ENCODE measurements around the gene CAPG. TPM values are rescaled to one million over a fixed set of nuclear protein-coding genes. Genes with fewer than 3 reads are reported as not detected.

Gene CAPG
- polyA plus RNA-seq, 1 donor (not counting 4 experiments of a cell fraction or from before 2014, with no cell fraction given) = 466 TPM

DNA sequence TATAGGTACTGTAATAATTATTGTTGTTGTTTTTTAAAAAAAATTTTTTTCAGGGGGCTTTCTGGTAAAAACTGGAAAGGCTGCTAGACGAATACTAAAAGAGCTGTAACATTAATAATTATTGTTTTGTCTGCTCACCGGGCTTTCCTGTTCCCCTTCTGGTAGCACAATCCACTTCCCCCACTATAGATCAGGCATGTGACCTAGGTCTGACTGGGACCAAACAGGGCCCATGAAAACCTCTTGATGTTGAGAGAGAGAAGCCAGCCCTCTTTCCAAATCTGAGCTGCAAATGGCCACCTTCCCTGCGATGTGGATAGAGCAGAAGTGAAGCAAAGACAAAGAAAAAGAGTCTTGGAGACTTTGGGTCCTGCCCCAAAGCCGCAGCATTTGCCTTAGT lies 31.7 kb upstream of the CAPG start:
- no peaks in the 10 kb centered on the region for H3K36me3 ChIP-seq (ENCODE audit: control insufficient read depth in 2 of 2, extremely low read depth in 1 of 2, insufficient read depth in 2 of 2, low read length in 2 of 2)
- H3K79me2 ChIP-seq (ENCODE audit: control insufficient read depth, insufficient read depth, low read length) = no peaks in the 10 kb centered on the region
- no peaks in the 10 kb centered on the region for H3K9me3 ChIP-seq (ENCODE audit: control insufficient read depth, low read depth, low read length)
- FAIRE-seq (no peak), DNase-seq (ENCODE audit: low read depth, low spot score) (no peak)
- H3K9me1 ChIP-seq (ENCODE audit: control insufficient read depth, extremely low read depth, insufficient read depth, low read length) = no peaks in the 10 kb centered on the region
- dilution Hi-C loops (cut with MboI; ENCODE audit: extremely low pct_ligation_motif_present, low sequenced_read_pairs) = no loop called here
- no peak overlapping the region for H3K27ac ChIP-seq (ENCODE audit: control insufficient read depth, insufficient read depth, low read length)
- no peaks in the 10 kb centered on the region for H4K20me1 ChIP-seq (ENCODE audit: control insufficient read depth, extremely low read depth, insufficient read depth, low read length)
- no peak overlapping the region for H2AFZ ChIP-seq (ENCODE audit: control insufficient read depth, low read length)
- H3K9ac ChIP-seq (ENCODE audit: control insufficient read depth, extremely low read depth, insufficient read depth, low read length) = no peak overlapping the region
- H3K4me1 ChIP-seq (ENCODE audit: control insufficient read depth, extremely low read depth, insufficient read depth, low read length) = peaks cover 30% of the 10 kb centered on the region
- no peaks in the 10 kb centered on the region for H3K27me3 ChIP-seq (ENCODE audit: control insufficient read depth, extremely low read depth, insufficient read depth, low read length)
- H3K4me2 ChIP-seq (ENCODE audit: control insufficient read depth, extremely low read depth, insufficient read depth, low read depth, low read length) = no peak overlapping the region
- no peak overlapping the region for H3K4me3 ChIP-seq (ENCODE audit: control insufficient read depth in 2 of 3, extremely low read depth in 1 of 3, insufficient read depth in 2 of 3, low read depth in 1 of 3, low read length in 3 of 3)
- TF ChIP-seq EZH2 (IDR thresholded peaks at IDR 0.05; ENCODE audit: low read length) = no peak
- TF ChIP-seq, protein P1, sequence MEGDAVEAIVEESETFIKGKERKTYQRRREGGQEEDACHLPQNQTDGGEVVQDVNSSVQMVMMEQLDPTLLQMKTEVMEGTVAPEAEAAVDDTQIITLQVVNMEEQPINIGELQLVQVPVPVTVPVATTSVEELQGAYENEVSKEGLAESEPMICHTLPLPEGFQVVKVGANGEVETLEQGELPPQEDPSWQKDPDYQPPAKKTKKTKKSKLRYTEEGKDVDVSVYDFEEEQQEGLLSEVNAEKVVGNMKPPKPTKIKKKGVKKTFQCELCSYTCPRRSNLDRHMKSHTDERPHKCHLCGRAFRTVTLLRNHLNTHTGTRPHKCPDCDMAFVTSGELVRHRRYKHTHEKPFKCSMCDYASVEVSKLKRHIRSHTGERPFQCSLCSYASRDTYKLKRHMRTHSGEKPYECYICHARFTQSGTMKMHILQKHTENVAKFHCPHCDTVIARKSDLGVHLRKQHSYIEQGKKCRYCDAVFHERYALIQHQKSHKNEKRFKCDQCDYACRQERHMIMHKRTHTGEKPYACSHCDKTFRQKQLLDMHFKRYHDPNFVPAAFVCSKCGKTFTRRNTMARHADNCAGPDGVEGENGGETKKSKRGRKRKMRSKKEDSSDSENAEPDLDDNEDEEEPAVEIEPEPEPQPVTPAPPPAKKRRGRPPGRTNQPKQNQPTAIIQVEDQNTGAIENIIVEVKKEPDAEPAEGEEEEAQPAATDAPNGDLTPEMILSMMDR (optimal IDR thresholded peaks at IDR 0.05 in 1 of 3, IDR thresholded peaks at IDR 0.05 in 1 of 3, conservative IDR thresholded peaks at IDR 0.05 in 1 of 3; ENCODE audit: extremely low read depth in 1 of 3, insufficient read depth in 2 of 3, low read length in 3 of 3) = no peak

DNA sequence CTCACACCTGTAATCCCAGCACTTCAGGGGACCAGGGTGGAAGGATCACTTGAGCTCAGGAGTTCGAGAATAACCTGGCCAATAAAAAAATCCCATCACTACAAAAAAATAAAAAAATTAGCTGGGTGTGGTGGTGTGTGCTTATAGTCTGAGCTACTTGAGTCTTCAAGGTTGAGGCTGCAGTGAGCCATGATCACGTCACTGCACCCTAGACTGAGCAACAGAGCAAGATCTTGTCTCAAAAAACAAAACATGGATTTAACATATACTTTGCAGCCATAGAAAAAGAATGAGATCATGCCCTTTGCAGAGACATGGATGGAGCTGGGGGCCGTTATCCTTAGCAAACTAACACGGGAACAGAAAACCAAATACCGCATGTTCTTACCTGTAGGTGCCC lies 30.6 kb upstream of the CAPG start:
- Histone ChIP-seq H3K36me3 (ENCODE audit: control insufficient read depth in 2 of 2, extremely low read depth in 1 of 2, insufficient read depth in 2 of 2, low read length in 2 of 2) (no peaks in the 10 kb centered on the region), H3K4me2 (ENCODE audit: control insufficient read depth, extremely low read depth, insufficient read depth, low read depth, low read length) (no peak overlapping the region), H3K27ac (ENCODE audit: control insufficient read depth, insufficient read depth, low read length) (no peak overlapping the region), H2AFZ (ENCODE audit: control insufficient read depth, low read length) (no peak overlapping the region), H3K9me3 (ENCODE audit: control insufficient read depth, low read depth, low read length) (no peaks in the 10 kb centered on the region), H3K79me2 (ENCODE audit: control insufficient read depth, insufficient read depth, low read length) (no peaks in the 10 kb centered on the region), H3K9me1 (ENCODE audit: control insufficient read depth, extremely low read depth, insufficient read depth, low read length) (no peaks in the 10 kb centered on the region), H4K20me1 (ENCODE audit: control insufficient read depth, extremely low read depth, insufficient read depth, low read length) (no peaks in the 10 kb centered on the region), H3K4me1 (ENCODE audit: control insufficient read depth, extremely low read depth, insufficient read depth, low read length) (peaks cover 25% of the 10 kb centered on the region), H3K27me3 (ENCODE audit: control insufficient read depth, extremely low read depth, insufficient read depth, low read length) (no peaks in the 10 kb centered on the region), H3K9ac (ENCODE audit: control insufficient read depth, extremely low read depth, insufficient read depth, low read length) (no peak overlapping the region), H3K4me3 (ENCODE audit: control insufficient read depth in 2 of 3, extremely low read depth in 1 of 3, insufficient read depth in 2 of 3, low read depth in 1 of 3, low read length in 3 of 3) (no peak overlapping the region)
- dilution Hi-C loops (cut with MboI; ENCODE audit: extremely low pct_ligation_motif_present, low sequenced_read_pairs) = no loop called here
- FAIRE-seq (peak; percentile 5), DNase-seq (ENCODE audit: low read depth, low spot score) (no peak)
- no peak for TF ChIP-seq EZH2 (IDR thresholded peaks at IDR 0.05; ENCODE audit: low read length)
- TF ChIP-seq, protein P1 (optimal IDR thresholded peaks at IDR 0.05 in 1 of 3, IDR thresholded peaks at IDR 0.05 in 1 of 3, conservative IDR thresholded peaks at IDR 0.05 in 1 of 3; ENCODE audit: extremely low read depth in 1 of 3, insufficient read depth in 2 of 3, low read length in 3 of 3) = no peak

Measured in keratinocyte (primary cell).